Mesendoderm (in vitro differentiated cells): Measurements from ENCODE around the gene IKBKG. TPM values are rescaled to one million over a fixed set of nuclear protein-coding genes. Genes with fewer than 3 reads are reported as not detected.

Source experiments
- small RNA-seq: library from polyadenylated mRNA; stranded (forward); fragments of <200 nt; extraction: miRNeasy Mini kit (QIAGEN cat#:217004); gene quantifications from one replicate; pipeline ENCODE3, GENCODE V24; 2013; ENCODE audit not compliant: insufficient read depth

The IKBKG gene

Small RNA genes lying within 50 kb of the gene (small RNA-seq; reads per million reads assigned to genes)
- gene AC244090.1, result not detected
